Panc1 (cell line): ENCODE measurements around the gene SFMBT1. TPM values are rescaled to one million over a fixed set of nuclear protein-coding genes. Genes with fewer than 3 reads are reported as not detected.

Experiments
- ATAC-seq: fragments of 200-7000 bp; cut with Tn5 transposase; 2 replicates; pipeline ENCODE4 v1.9.1; 2020; ENCODE audit warnings: mild to moderate bottlenecking, moderate library complexity
- BruUV-seq: library from RNA; stranded (reverse); fragments of 400-500 nt; replicated peaks from 2 replicates; lab custom pipeline; 2021; lab: Mats Ljungman, UMichigan
- CTCF ChIA-PET: fragments of 300-600 bp; sonication (Branson Sonifier 250); formaldehyde crosslinking; loops from one replicate; lab custom pipeline; 2022; ENCODE audit warnings: antibody characterized with exemption; lab: Charles Lee
- POLR2A ChIA-PET: fragments of 300-600 bp; sonication (Branson Sonifier 250); formaldehyde crosslinking; loops from one replicate; lab custom pipeline; 2022; ENCODE audit warnings: antibody characterized with exemption; lab: Charles Lee
- DNase-seq: peaks from one replicate; pipeline ENCODE4 v3.0.0-alpha.2; 2010; ENCODE audit warnings: low read depth, low spot score
- H3K27ac ChIP-seq: 2 replicates; pipeline ENCODE4 v1.5.1; 2011; ENCODE audit warnings: mild to moderate bottlenecking, low read length, inconsistent platforms
- H3K27me3 ChIP-seq: fragments of 200-500 bp; sonication (Bioruptor generic); 2 replicates; pipeline ENCODE4 v1.6.0; 2014; ENCODE audit warnings: low read length, inconsistent platforms; ENCODE audit not compliant: control insufficient read depth, insufficient read depth
- H3K36me3 ChIP-seq: fragments of 200-500 bp; sonication (Bioruptor generic); 2 replicates; pipeline ENCODE4 v1.5.1; 2014; ENCODE audit warnings: inconsistent platforms, mild to moderate bottlenecking, low read length, moderate library complexity; ENCODE audit not compliant: control insufficient read depth, insufficient read depth
- H3K4me1 ChIP-seq: 2 replicates; pipeline ENCODE4 v1.5.1; 2011; ENCODE audit warnings: inconsistent platforms, mild to moderate bottlenecking, low read length, moderate library complexity; ENCODE audit not compliant: control insufficient read depth, insufficient read depth
- H3K4me3 ChIP-seq, 2 experiments: 2 replicates each; pipeline ENCODE4 v1.5.1; 2011 to 2012; ENCODE audit warnings: low read depth in 2 of 2, low read length in 2 of 2, mild to moderate bottlenecking in 2 of 2, inconsistent platforms in 1 of 2, moderate library complexity in 1 of 2
- H3K9me3 ChIP-seq: fragments of 200-500 bp; sonication (Bioruptor generic); 2 replicates; pipeline ENCODE4 v1.5.1; 2014; ENCODE audit warnings: low read depth, mild to moderate bottlenecking, inconsistent platforms, low read length, moderate library complexity; ENCODE audit not compliant: control insufficient read depth, insufficient read depth
- POLR2AphosphoS5 ChIP-seq: IDR thresholded peaks from 2 replicates; pipeline ENCODE4 v1.6.1; 2012; ENCODE audit warnings: mild to moderate bottlenecking, low read depth, low read length, moderate library complexity
- SIN3A ChIP-seq: IDR thresholded peaks from 2 replicates; pipeline ENCODE4 v1.6.1; 2012; ENCODE audit warnings: low read depth, mild to moderate bottlenecking, low read length, moderate library complexity, borderline replicate concordance; ENCODE audit not compliant: insufficient read depth
- TCF7L2 ChIP-seq: IDR thresholded peaks from 2 replicates; pipeline ENCODE4 v1.6.1; 2011; ENCODE audit warnings: mild to moderate bottlenecking, low read depth, low read length, inconsistent platforms
- in situ Hi-C: cut with HindIII; loops from 2 replicates; pipeline ENCODE4 v1.10.0; 2016; ENCODE audit warnings: low sequenced_read_pairs, low pct_unique_long_range_greater_than_20kb
- intact Hi-C: fragments of 100-400 bp; cut with micrococcal nuclease; formaldehyde crosslinking; loops from one replicate; pipeline ENCODE4 v1.10.0; 2022; ENCODE audit not compliant: unreplicated experiment
- total RNA-seq: library from RNA; stranded (reverse); gene quantifications from one replicate; pipeline ENCODE4 v1.2.1, GENCODE V29; 2021; ENCODE audit not compliant: unreplicated experiment
- TF ChIP-seq, protein P1 (sequence below), 2 experiments: IDR thresholded peaks; 2 replicates each; pipeline ENCODE4 v1.6.1; 2011 to 2012; ENCODE audit warnings: low read depth in 2 of 2, control low read depth in 1 of 2, low read length in 1 of 2, mild to moderate bottlenecking in 1 of 2, moderate library complexity in 1 of 2; ENCODE audit not compliant: insufficient read depth in 1 of 2
- TF ChIP-seq, protein P2 (sequence below): fragments of 450-650 bp; IDR thresholded peaks from 2 replicates; pipeline ENCODE4 v1.5.1; 2017; ENCODE audit warnings: mild to moderate bottlenecking

SFMBT1 gene
- total RNA-seq, 1 experiment from 2014 or later: 24.4 TPM

DNA sequence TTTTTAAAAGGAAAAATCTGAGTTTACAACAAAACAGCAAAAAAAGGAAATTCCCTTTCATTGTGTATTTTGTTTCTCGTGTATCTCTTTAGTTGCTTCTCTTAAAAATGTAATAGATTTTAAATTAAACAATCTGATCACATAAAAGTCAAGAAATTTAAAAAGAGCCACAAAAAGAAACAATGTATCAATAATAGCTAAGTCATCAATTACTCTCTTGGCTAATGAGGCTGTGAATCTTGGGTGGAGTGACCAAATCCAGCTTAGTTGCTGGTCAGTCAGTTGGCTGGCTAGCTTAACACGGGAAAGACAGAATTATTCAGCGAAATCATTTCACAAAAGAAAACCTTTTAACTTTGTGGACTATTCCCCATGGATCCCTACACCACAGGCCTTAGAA lies 3.2 kb downstream of the SFMBT1 start:
- in situ Hi-C loops (no loop called here), intact Hi-C loops (no loop called here)
- no TSS peak for BruUV-seq
- peak overlapping the region; percentile 54 for H3K27ac ChIP-seq
- H3K9me3 ChIP-seq: no peaks in the 10 kb centered on the region
- no peak for DNase-seq
- ChIA-PET CTCF (no interaction called here), POLR2A (no interaction called here)
- H3K36me3 ChIP-seq: no peaks in the 10 kb centered on the region
- H3K4me1 ChIP-seq: peaks cover 31% of the 10 kb centered on the region
- H3K27me3 ChIP-seq: no peaks in the 10 kb centered on the region
- no peak overlapping the region for H3K4me3 ChIP-seq
- TF ChIP-seq, protein P1, sequence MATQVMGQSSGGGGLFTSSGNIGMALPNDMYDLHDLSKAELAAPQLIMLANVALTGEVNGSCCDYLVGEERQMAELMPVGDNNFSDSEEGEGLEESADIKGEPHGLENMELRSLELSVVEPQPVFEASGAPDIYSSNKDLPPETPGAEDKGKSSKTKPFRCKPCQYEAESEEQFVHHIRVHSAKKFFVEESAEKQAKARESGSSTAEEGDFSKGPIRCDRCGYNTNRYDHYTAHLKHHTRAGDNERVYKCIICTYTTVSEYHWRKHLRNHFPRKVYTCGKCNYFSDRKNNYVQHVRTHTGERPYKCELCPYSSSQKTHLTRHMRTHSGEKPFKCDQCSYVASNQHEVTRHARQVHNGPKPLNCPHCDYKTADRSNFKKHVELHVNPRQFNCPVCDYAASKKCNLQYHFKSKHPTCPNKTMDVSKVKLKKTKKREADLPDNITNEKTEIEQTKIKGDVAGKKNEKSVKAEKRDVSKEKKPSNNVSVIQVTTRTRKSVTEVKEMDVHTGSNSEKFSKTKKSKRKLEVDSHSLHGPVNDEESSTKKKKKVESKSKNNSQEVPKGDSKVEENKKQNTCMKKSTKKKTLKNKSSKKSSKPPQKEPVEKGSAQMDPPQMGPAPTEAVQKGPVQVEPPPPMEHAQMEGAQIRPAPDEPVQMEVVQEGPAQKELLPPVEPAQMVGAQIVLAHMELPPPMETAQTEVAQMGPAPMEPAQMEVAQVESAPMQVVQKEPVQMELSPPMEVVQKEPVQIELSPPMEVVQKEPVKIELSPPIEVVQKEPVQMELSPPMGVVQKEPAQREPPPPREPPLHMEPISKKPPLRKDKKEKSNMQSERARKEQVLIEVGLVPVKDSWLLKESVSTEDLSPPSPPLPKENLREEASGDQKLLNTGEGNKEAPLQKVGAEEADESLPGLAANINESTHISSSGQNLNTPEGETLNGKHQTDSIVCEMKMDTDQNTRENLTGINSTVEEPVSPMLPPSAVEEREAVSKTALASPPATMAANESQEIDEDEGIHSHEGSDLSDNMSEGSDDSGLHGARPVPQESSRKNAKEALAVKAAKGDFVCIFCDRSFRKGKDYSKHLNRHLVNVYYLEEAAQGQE (IDR thresholded peaks at IDR 0.05; ENCODE audit: insufficient read depth in 1 of 2, low read depth in 2 of 2, low read length in 1 of 2): no peak
- no peak for TF ChIP-seq POLR2AphosphoS5
- TF ChIP-seq, protein P2, sequence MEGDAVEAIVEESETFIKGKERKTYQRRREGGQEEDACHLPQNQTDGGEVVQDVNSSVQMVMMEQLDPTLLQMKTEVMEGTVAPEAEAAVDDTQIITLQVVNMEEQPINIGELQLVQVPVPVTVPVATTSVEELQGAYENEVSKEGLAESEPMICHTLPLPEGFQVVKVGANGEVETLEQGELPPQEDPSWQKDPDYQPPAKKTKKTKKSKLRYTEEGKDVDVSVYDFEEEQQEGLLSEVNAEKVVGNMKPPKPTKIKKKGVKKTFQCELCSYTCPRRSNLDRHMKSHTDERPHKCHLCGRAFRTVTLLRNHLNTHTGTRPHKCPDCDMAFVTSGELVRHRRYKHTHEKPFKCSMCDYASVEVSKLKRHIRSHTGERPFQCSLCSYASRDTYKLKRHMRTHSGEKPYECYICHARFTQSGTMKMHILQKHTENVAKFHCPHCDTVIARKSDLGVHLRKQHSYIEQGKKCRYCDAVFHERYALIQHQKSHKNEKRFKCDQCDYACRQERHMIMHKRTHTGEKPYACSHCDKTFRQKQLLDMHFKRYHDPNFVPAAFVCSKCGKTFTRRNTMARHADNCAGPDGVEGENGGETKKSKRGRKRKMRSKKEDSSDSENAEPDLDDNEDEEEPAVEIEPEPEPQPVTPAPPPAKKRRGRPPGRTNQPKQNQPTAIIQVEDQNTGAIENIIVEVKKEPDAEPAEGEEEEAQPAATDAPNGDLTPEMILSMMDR: no peak
- no peak for TF ChIP-seq SIN3A
- no peak for TF ChIP-seq TCF7L2
- ATAC-seq: no peak

DNA sequence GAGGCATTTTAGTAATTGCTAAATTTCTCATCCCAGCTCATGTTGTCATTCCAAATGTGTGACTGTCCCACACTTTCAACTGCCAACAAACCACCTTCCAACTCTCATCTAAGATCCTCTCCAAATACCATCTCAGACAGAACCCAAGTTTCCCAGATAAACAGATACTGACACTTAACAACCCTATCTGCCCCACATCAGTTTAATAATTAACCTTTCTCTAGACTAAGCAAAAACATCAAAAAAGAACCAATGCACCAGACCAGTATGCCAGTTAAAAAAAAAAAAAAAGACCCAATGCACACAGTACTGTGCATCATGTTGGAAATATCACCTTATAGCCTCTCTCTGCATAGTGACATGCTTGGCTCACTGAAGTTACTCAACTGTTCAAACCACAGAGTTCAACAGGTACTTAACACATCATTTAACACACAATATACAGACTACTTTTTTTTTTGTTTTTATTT lies 5.5 kb downstream of the SFMBT1 start:
- no peaks in the 10 kb centered on the region for H3K27me3 ChIP-seq
- no TSS peak for BruUV-seq
- no peak overlapping the region for H3K4me3 ChIP-seq
- in situ Hi-C loops (no loop called here), intact Hi-C loops (no loop called here)
- no peaks in the 10 kb centered on the region for H3K36me3 ChIP-seq
- ChIA-PET POLR2A (no interaction called here), CTCF (no interaction called here)
- TF ChIP-seq TCF7L2 (no peak), SIN3A (no peak), POLR2AphosphoS5 (no peak)
- TF ChIP-seq, protein P1 (IDR thresholded peaks at IDR 0.05; ENCODE audit: insufficient read depth in 1 of 2, low read depth in 2 of 2, low read length in 1 of 2): no peak
- TF ChIP-seq, protein P2: no peak
- no peaks in the 10 kb centered on the region for H3K9me3 ChIP-seq
- no peak overlapping the region for H3K27ac ChIP-seq
- H3K4me1 ChIP-seq: peaks cover 31% of the 10 kb centered on the region
- DNase-seq: peak; percentile 25
- no peak for ATAC-seq
